ENCODE data around the gene LRRC8C.

LRRC8C gene

DNA sequence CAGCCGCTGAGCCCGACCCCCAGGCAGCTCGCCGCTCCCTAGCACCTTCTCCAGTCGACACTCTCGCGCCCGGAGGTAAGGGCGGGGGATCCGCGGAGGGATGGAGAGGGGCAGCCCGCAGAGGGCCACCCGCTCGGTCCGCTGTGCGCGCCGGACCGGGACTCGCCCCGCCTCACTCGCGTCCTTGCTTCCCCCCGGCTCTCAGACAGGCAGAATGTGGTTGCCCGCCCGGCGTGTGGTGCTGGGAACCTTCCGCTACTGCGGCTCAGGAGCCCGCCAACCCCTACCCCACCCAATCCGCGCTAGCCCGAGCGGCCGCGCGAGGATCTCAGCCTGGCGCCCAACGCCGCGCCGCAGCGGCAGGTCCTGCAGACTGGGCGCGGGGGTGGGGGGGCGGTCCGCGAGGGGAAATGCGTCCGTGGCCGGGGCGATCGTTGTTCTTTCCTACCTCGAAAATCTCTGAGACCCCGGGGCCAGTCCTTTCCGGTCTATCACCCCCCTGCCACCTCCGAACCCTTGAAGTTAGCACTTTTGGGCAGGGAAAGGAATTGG lies 404 bp downstream of the LRRC8C start:
- Histone ChIP-seq H3K9ac (ENCODE audit: low read length in 5 of 5) (peak overlapping the region; percentile 69 to 88 (median 83)), H3K4me1 (ENCODE audit: control insufficient read depth in 5 of 5, insufficient read depth in 5 of 5, low read length in 5 of 5) (peaks cover 9 to 47% (median 40%) of the 10 kb centered on the region in 5 donors), H3K9me3 (ENCODE audit: control insufficient read depth in 5 of 5, low read length in 5 of 5) (no peaks in the 10 kb centered on the region)

GRCh38 chr1:89633800-89634625 lies 1.1 kb downstream of the LRRC8C start:
- H3K4me3 ChIP-seq (ENCODE audit: low read depth in 1 of 5, low read length in 5 of 5) = peak overlapping the region; percentile 90 to 98 (median 96)
- peak overlapping the region; percentile 91 for H3K27ac ChIP-seq (ENCODE audit: low read depth, low read length)
- no peaks in the 10 kb centered on the region for H3K9me3 ChIP-seq (ENCODE audit: control insufficient read depth in 5 of 5, low read length in 5 of 5)
- peak overlapping the region; percentile 69 to 88 (median 83) for H3K9ac ChIP-seq (ENCODE audit: low read length in 5 of 5)
- H3K27me3 ChIP-seq (ENCODE audit: control insufficient read depth in 5 of 5, insufficient read depth in 4 of 5, low read length in 5 of 5) = no peaks in the 10 kb centered on the region
- H3K36me3 ChIP-seq (ENCODE audit: control insufficient read depth in 5 of 5, insufficient read depth in 5 of 5, low read length in 5 of 5) = peaks cover 0 to 4% (median 0%) of the 10 kb centered on the region in 5 donors
- peaks cover 9 to 47% (median 40%) of the 10 kb centered on the region in 5 donors for H3K4me1 ChIP-seq (ENCODE audit: control insufficient read depth in 5 of 5, insufficient read depth in 5 of 5, low read length in 5 of 5)

More for the DNA sequence above, 404 bp downstream of the LRRC8C start:
- Histone ChIP-seq H3K27ac (ENCODE audit: low read depth, low read length) (peak overlapping the region; percentile 91), H3K36me3 (ENCODE audit: control insufficient read depth in 5 of 5, insufficient read depth in 5 of 5, low read length in 5 of 5) (peaks cover 0 to 4% (median 3%) of the 10 kb centered on the region in 5 donors), H3K4me3 (ENCODE audit: low read depth in 1 of 5, low read length in 5 of 5) (peak overlapping the region; percentile 90 to 98 (median 96)), H3K27me3 (ENCODE audit: control insufficient read depth in 5 of 5, insufficient read depth in 4 of 5, low read length in 5 of 5) (no peaks in the 10 kb centered on the region)

- Histone ChIP-seq H3K4me1 (ENCODE audit: control insufficient read depth in 5 of 5, insufficient read depth in 5 of 5, low read length in 5 of 5) (peaks cover 9 to 47% (median 43%) of the 10 kb centered on the region in 5 donors), H3K36me3 (ENCODE audit: control insufficient read depth in 5 of 5, insufficient read depth in 5 of 5, low read length in 5 of 5) (no peaks in the 10 kb centered on the region), H3K9me3 (ENCODE audit: control insufficient read depth in 5 of 5, low read length in 5 of 5) (no peaks in the 10 kb centered on the region), H3K27ac (ENCODE audit: low read depth, low read length) (peak overlapping the region; percentile 91), H3K27me3 (ENCODE audit: control insufficient read depth in 5 of 5, insufficient read depth in 4 of 5, low read length in 5 of 5) (no peaks in the 10 kb centered on the region), H3K4me3 (ENCODE audit: low read depth in 1 of 5, low read length in 5 of 5) (peak overlapping the region in 3 of 5 donors; percentile 41 to 93 (median 90)), H3K9ac (ENCODE audit: low read length in 5 of 5) (peak overlapping the region in 2 of 5 donors; percentile 11 to 40)
Observed at GRCh38 chr1:89635825-89636815, 3.2 kb downstream of the LRRC8C start.

GRCh38 chr1:89637496-89637895 lies 4.6 kb downstream of the LRRC8C start:
- peak overlapping the region; percentile 63 for H3K27ac ChIP-seq (ENCODE audit: low read depth, low read length)
- H3K4me3 ChIP-seq (ENCODE audit: low read depth in 1 of 5, low read length in 5 of 5) = no peak overlapping the region
- peaks cover 5 to 41% (median 30%) of the 10 kb centered on the region in 5 donors for H3K4me1 ChIP-seq (ENCODE audit: control insufficient read depth in 5 of 5, insufficient read depth in 5 of 5, low read length in 5 of 5)
- no peak overlapping the region for H3K9ac ChIP-seq (ENCODE audit: low read length in 5 of 5)
- H3K27me3 ChIP-seq (ENCODE audit: control insufficient read depth in 5 of 5, insufficient read depth in 4 of 5, low read length in 5 of 5) = no peaks in the 10 kb centered on the region
- H3K36me3 ChIP-seq (ENCODE audit: control insufficient read depth in 5 of 5, insufficient read depth in 5 of 5, low read length in 5 of 5) = no peaks in the 10 kb centered on the region
- H3K9me3 ChIP-seq (ENCODE audit: control insufficient read depth in 5 of 5, low read length in 5 of 5) = no peaks in the 10 kb centered on the region

GRCh38 chr1:89640440-89640839 lies 7.5 kb downstream of the LRRC8C start:
- H3K4me1 ChIP-seq (ENCODE audit: control insufficient read depth in 5 of 5, insufficient read depth in 5 of 5, low read length in 5 of 5) = peaks cover 5 to 34% (median 20%) of the 10 kb centered on the region in 5 donors
- no peak overlapping the region for H3K27ac ChIP-seq (ENCODE audit: low read depth, low read length)
- H3K4me3 ChIP-seq (ENCODE audit: low read depth in 1 of 5, low read length in 5 of 5) = no peak overlapping the region

GRCh38 chr1:89641781-89642180 lies 8.9 kb downstream of the LRRC8C start:
- H3K4me3 ChIP-seq (ENCODE audit: low read depth in 1 of 5, low read length in 5 of 5) = no peak overlapping the region
- H3K36me3 ChIP-seq (ENCODE audit: control insufficient read depth in 5 of 5, insufficient read depth in 5 of 5, low read length in 5 of 5) = no peaks in the 10 kb centered on the region
- no peaks in the 10 kb centered on the region for H3K27me3 ChIP-seq (ENCODE audit: control insufficient read depth in 5 of 5, insufficient read depth in 4 of 5, low read length in 5 of 5)
- H3K9ac ChIP-seq (ENCODE audit: low read length in 5 of 5) = no peak overlapping the region
- no peak overlapping the region for H3K27ac ChIP-seq (ENCODE audit: low read depth, low read length)
- peaks cover 0 to 23% (median 14%) of the 10 kb centered on the region in 5 donors for H3K4me1 ChIP-seq (ENCODE audit: control insufficient read depth in 5 of 5, insufficient read depth in 5 of 5, low read length in 5 of 5)
- H3K9me3 ChIP-seq (ENCODE audit: control insufficient read depth in 5 of 5, low read length in 5 of 5) = peaks cover 0 to 6% (median 2%) of the 10 kb centered on the region in 5 donors

More at GRCh38 chr1:89640440-89640839, 7.5 kb downstream of the LRRC8C start:
- Histone ChIP-seq H3K27me3 (ENCODE audit: control insufficient read depth in 5 of 5, insufficient read depth in 4 of 5, low read length in 5 of 5) (no peaks in the 10 kb centered on the region), H3K9ac (ENCODE audit: low read length in 5 of 5) (no peak overlapping the region), H3K9me3 (ENCODE audit: control insufficient read depth in 5 of 5, low read length in 5 of 5) (no peaks in the 10 kb centered on the region), H3K36me3 (ENCODE audit: control insufficient read depth in 5 of 5, insufficient read depth in 5 of 5, low read length in 5 of 5) (no peaks in the 10 kb centered on the region)

DNA sequence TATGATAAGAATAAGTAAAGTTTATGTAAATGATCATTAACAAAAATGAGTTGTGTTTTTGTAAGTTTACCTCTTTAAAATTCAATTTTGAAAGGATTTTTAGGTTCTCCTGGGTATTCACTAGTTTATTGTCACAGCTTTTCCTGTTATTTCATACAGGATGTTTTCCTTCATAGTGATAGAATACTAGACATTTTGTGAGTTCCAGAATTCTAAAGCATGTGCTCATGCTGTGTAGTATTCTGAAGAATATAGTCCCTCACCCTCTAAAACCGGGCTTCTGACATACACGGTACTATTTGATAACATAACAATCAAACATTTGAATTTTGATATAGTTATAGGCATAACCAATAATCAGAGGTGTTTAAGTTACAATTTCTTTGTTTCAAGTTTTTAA lies 10.7 kb downstream of the LRRC8C start:
- no peaks in the 10 kb centered on the region for H3K27me3 ChIP-seq (ENCODE audit: control insufficient read depth in 5 of 5, insufficient read depth in 4 of 5, low read length in 5 of 5)
- H3K9ac ChIP-seq (ENCODE audit: low read length in 5 of 5) = no peak overlapping the region
- H3K4me1 ChIP-seq (ENCODE audit: control insufficient read depth in 5 of 5, insufficient read depth in 5 of 5, low read length in 5 of 5) = peaks cover 0 to 18% (median 7%) of the 10 kb centered on the region in 5 donors
- no peaks in the 10 kb centered on the region for H3K36me3 ChIP-seq (ENCODE audit: control insufficient read depth in 5 of 5, insufficient read depth in 5 of 5, low read length in 5 of 5)
- H3K4me3 ChIP-seq (ENCODE audit: low read depth in 1 of 5, low read length in 5 of 5) = no peak overlapping the region
- H3K27ac ChIP-seq (ENCODE audit: low read depth, low read length) = peak overlapping the region; percentile 50
- H3K9me3 ChIP-seq (ENCODE audit: control insufficient read depth in 5 of 5, low read length in 5 of 5) = peaks cover 0 to 6% (median 2%) of the 10 kb centered on the region in 5 donors

DNA sequence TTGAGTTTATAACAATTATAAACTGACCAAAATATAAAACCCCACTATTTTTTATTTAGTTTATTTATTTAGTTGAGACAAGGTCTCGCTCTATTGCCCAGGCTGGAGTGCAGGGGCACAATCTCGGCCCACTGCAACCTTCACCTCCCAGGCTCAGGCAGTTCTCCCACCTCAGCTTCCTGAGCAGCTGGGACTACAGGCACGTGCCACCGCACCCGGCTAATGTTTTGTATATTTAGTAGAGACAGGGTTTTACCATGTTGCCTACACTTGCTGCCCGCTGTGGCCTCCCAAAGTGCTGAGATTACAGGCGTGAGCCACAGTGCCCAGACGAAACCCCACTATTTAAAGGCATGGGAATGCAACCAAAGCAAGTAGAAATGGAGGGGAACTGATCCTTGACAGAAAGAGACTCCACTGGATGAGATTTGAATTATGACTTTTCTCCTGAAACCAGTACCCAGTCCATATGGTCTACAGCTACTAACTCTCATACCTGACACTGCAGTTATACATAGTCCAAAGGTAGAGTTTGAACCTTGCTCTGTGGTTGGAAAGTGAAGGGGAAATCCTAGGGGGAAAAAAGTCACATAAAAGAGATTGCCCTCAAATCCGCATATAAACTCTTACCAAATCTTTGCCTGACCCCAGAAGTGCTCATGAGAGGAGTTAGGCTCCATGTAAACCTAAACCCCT lies 11.3 kb downstream of the LRRC8C start:
- Histone ChIP-seq H3K36me3 (ENCODE audit: control insufficient read depth in 5 of 5, insufficient read depth in 5 of 5, low read length in 5 of 5) (no peaks in the 10 kb centered on the region), H3K4me3 (ENCODE audit: low read depth in 1 of 5, low read length in 5 of 5) (no peak overlapping the region), H3K27ac (ENCODE audit: low read depth, low read length) (peak overlapping the region; percentile 50), H3K4me1 (ENCODE audit: control insufficient read depth in 5 of 5, insufficient read depth in 5 of 5, low read length in 5 of 5) (peaks cover 0 to 23% (median 10%) of the 10 kb centered on the region in 5 donors), H3K9me3 (ENCODE audit: control insufficient read depth in 5 of 5, low read length in 5 of 5) (peaks cover 0 to 6% (median 2%) of the 10 kb centered on the region in 5 donors), H3K27me3 (ENCODE audit: control insufficient read depth in 5 of 5, insufficient read depth in 4 of 5, low read length in 5 of 5) (no peaks in the 10 kb centered on the region), H3K9ac (ENCODE audit: low read length in 5 of 5) (no peak overlapping the region)

DNA sequence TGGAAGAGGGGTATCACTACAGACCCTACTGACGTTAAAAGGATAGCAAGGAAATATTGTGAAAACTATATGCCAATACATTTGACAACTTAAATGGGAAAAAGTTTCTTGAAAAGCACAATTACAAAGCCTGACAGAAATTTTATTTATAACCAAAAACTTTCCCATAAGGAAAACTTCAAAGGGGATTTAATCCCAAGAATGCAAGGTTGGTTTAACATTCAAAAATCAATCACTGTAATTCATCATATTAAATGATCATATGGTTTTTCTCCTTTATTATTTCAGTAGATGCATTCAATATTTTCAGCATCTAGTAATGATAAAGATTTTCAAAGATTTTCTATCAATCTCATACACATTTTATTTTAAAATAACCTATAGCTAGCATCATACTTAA lies 13.3 kb downstream of the LRRC8C start:
- Histone ChIP-seq H3K27ac (ENCODE audit: low read depth, low read length) (no peak overlapping the region), H3K9me3 (ENCODE audit: control insufficient read depth in 5 of 5, low read length in 5 of 5) (peaks cover 0 to 6% (median 2%) of the 10 kb centered on the region in 5 donors), H3K4me3 (ENCODE audit: low read depth in 1 of 5, low read length in 5 of 5) (no peak overlapping the region), H3K36me3 (ENCODE audit: control insufficient read depth in 5 of 5, insufficient read depth in 5 of 5, low read length in 5 of 5) (no peaks in the 10 kb centered on the region), H3K9ac (ENCODE audit: low read length in 5 of 5) (no peak overlapping the region), H3K27me3 (ENCODE audit: control insufficient read depth in 5 of 5, insufficient read depth in 4 of 5, low read length in 5 of 5) (no peaks in the 10 kb centered on the region), H3K4me1 (ENCODE audit: control insufficient read depth in 5 of 5, insufficient read depth in 5 of 5, low read length in 5 of 5) (peaks cover 0 to 27% (median 10%) of the 10 kb centered on the region in 5 donors)

All from subcutaneous abdominal adipose tissue (tissue), 5 donors.